SK-N-SH (cell line): Measurements from ENCODE around the gene WFDC2. TPM values are rescaled to one million over a fixed set of nuclear protein-coding genes. Genes with fewer than 3 reads are reported as not detected.

Source experiments
- CTCF ChIA-PET: fragments of 300-600, 350-600 bp; formaldehyde crosslinking; extraction: SDS; loops from one replicate; lab custom pipeline; 2021; lab: Yijun Ruan, JAX
- POLR2A ChIA-PET: fragments of 350-600 bp; sonication (Branson Sonifier 250); formaldehyde crosslinking; extraction: SDS; loops from one replicate; lab custom pipeline; 2020; ENCODE audit warnings: antibody characterized with exemption, inconsistent platforms; lab: Yijun Ruan, JAX
- DNase-seq: peaks from one replicate; pipeline ENCODE4 v3.0.0; 2012
- H2AFZ ChIP-seq: fragments of 200-600 bp; sonication (generic); 2 replicates; pipeline ENCODE4 v1.8.1; 2016; ENCODE audit warnings: antibody characterized with exemption, mild to moderate bottlenecking, low read depth
- H3F3A ChIP-seq: fragments of 200-600 bp; sonication (generic); replicated peaks from 2 replicates; pipeline ENCODE3; 2016; ENCODE audit warnings: antibody characterized with exemption, mild to moderate bottlenecking; ENCODE audit not compliant: insufficient read depth
- H3K27ac ChIP-seq, 2 experiments: fragments of 200-500 bp in 1 of 2; fragments of 200-600 bp in 1 of 2; sonication (Bioruptor generic) in 1 of 2; sonication (generic), shearing (Covaris generic) in 1 of 2; 2 replicates each; pipeline versions ENCODE4 v1.5.1 to v1.6.1; 2014 to 2016; ENCODE audit warnings: low read depth in 2 of 2, inconsistent platforms in 1 of 2, low read length in 1 of 2, mild to moderate bottlenecking in 1 of 2, mixed read lengths in 1 of 2
- H3K27me3 ChIP-seq: fragments of 200-600 bp; sonication (generic), shearing (Covaris generic); 2 replicates; pipeline ENCODE4 v1.6.1; 2016; ENCODE audit warnings: mixed run types; ENCODE audit not compliant: insufficient read depth
- H3K36me3 ChIP-seq, 2 experiments: fragments of 200-500 bp in 1 of 2; fragments of 200-600 bp in 1 of 2; sonication (Bioruptor generic) in 1 of 2; sonication (generic) in 1 of 2; replicated peaks in 1 of 2; 2 replicates each; pipeline versions ENCODE3 to v1.5.1; 2014 to 2016; ENCODE audit warnings: low read length in 1 of 2, mild to moderate bottlenecking in 1 of 2; ENCODE audit not compliant: insufficient read depth in 2 of 2, control insufficient read depth in 1 of 2
- H3K4me1 ChIP-seq, 2 experiments: fragments of 200-500 bp in 1 of 2; fragments of 200-600 bp in 1 of 2; sonication (Bioruptor generic) in 1 of 2; sonication (generic), shearing (Covaris generic) in 1 of 2; 2 replicates each; pipeline versions ENCODE4 v1.5.1 to v1.6.1; 2014 to 2016; ENCODE audit warnings: low read depth in 1 of 2, low read length in 1 of 2, mixed run types in 1 of 2; ENCODE audit not compliant: insufficient read depth in 2 of 2, control insufficient read depth in 1 of 2
- H3K4me2 ChIP-seq: fragments of 200-600 bp; sonication (generic), shearing (Covaris generic); 2 replicates; pipeline ENCODE4 v1.6.1; 2017; ENCODE audit warnings: mixed run types
- H3K4me3 ChIP-seq, 2 experiments: fragments of 200-500 bp in 1 of 2; fragments of 200-600 bp in 1 of 2; sonication (Bioruptor generic) in 1 of 2; sonication (generic), shearing (Covaris generic) in 1 of 2; 2 replicates each; pipeline versions ENCODE4 v1.5.1 to v1.8.1; 2014 to 2016; ENCODE audit warnings: low read depth in 2 of 2, inconsistent platforms in 1 of 2, low read length in 1 of 2, mild to moderate bottlenecking in 1 of 2, mixed read lengths in 1 of 2, moderate library complexity in 1 of 2
- H3K79me2 ChIP-seq: fragments of 200-600 bp; sonication (generic); 2 replicates; pipeline ENCODE4 v1.8.1; 2017; ENCODE audit warnings: mild to moderate bottlenecking; ENCODE audit not compliant: insufficient read depth
- H3K9ac ChIP-seq: fragments of 200-600 bp; sonication (generic); 2 replicates; pipeline ENCODE4 v1.6.1; 2017; ENCODE audit warnings: mixed run types
- H3K9me2 ChIP-seq: fragments of 200-600 bp; sonication (generic); 2 replicates; pipeline ENCODE4 v1.6.1; 2017; ENCODE audit warnings: mixed run types
- H3K9me3 ChIP-seq: fragments of 200-600 bp; sonication (generic); 2 replicates; pipeline ENCODE4 v1.6.1; 2017; ENCODE audit warnings: mixed run types, mild to moderate bottlenecking, moderate library complexity
- H4K20me1 ChIP-seq: fragments of 200-600 bp; sonication (generic); 2 replicates; pipeline ENCODE4 v1.6.1; 2017; ENCODE audit warnings: mild to moderate bottlenecking, mixed run types; ENCODE audit not compliant: insufficient read depth
- ELF1 ChIP-seq: IDR thresholded peaks from 2 replicates; pipeline ENCODE4 v1.4.0; 2012
- FOSL2 ChIP-seq: IDR thresholded peaks from 2 replicates; pipeline ENCODE4 v1.4.0; 2012; ENCODE audit warnings: low read depth, mild to moderate bottlenecking, moderate library complexity, borderline replicate concordance
- FOXM1 ChIP-seq: IDR thresholded peaks from 2 replicates; pipeline ENCODE4 v1.4.0; 2012; ENCODE audit warnings: low read depth, mild to moderate bottlenecking
- GABPA ChIP-seq: IDR thresholded peaks from 2 replicates; pipeline ENCODE4 v1.4.0; 2012; ENCODE audit warnings: low read depth, mild to moderate bottlenecking
- GATA2 ChIP-seq: sonication (generic); formaldehyde crosslinking; IDR thresholded peaks from 2 replicates; pipeline ENCODE4 v1.5.0; 2020; ENCODE audit warnings: mild to moderate bottlenecking, missing genetic modification reagents
- IRF3 ChIP-seq: fragments of 150-350 bp; IDR thresholded peaks from 2 replicates; pipeline ENCODE4 v1.6.1; 2016; ENCODE audit warnings: mild to moderate bottlenecking, low read depth, low read length
- JUND ChIP-seq: IDR thresholded peaks from 2 replicates; pipeline ENCODE4 v1.4.0; 2012
- MAX ChIP-seq: IDR thresholded peaks from 2 replicates; pipeline ENCODE4 v1.4.0; 2012; ENCODE audit warnings: low read depth
- MEF2A ChIP-seq: IDR thresholded peaks from 2 replicates; pipeline ENCODE4 v1.4.0; 2012; ENCODE audit warnings: low read depth, borderline replicate concordance
- MXI1 ChIP-seq: IDR thresholded peaks from 2 replicates; pipeline ENCODE4 v1.6.1; 2012; ENCODE audit warnings: mild to moderate bottlenecking, low read depth, low read length, improper control_type of control experiment
- NFIC ChIP-seq: IDR thresholded peaks from 2 replicates; pipeline ENCODE4 v1.4.0; 2012; ENCODE audit warnings: borderline replicate concordance
- PBX3 ChIP-seq: IDR thresholded peaks from 2 replicates; pipeline ENCODE4; 2012
- RAD21 ChIP-seq: IDR thresholded peaks from 2 replicates; pipeline ENCODE4 v1.6.1; 2012; ENCODE audit warnings: mild to moderate bottlenecking, low read length
- REST ChIP-seq: IDR thresholded peaks from 2 replicates; pipeline ENCODE4 v1.6.1; 2012; ENCODE audit warnings: mild to moderate bottlenecking, low read depth, low read length, moderate library complexity
- RXRA ChIP-seq: IDR thresholded peaks from 2 replicates; pipeline ENCODE4 v1.4.0; 2012; ENCODE audit warnings: low read depth, mild to moderate bottlenecking, borderline replicate concordance
- SIN3A ChIP-seq: IDR thresholded peaks from 2 replicates; pipeline ENCODE4 v1.6.1; 2012; ENCODE audit warnings: low read depth, mild to moderate bottlenecking, low read length, moderate library complexity, borderline replicate concordance
- SMC3 ChIP-seq: IDR thresholded peaks from 2 replicates; pipeline ENCODE4 v1.6.1; 2012; ENCODE audit warnings: low read depth, low read length, improper control_type of control experiment
- TCF12 ChIP-seq: IDR thresholded peaks from 2 replicates; pipeline ENCODE4 v1.4.0; 2012
- YY1 ChIP-seq: IDR thresholded peaks from 2 replicates; pipeline ENCODE4 v1.4.0; 2012; ENCODE audit warnings: low read depth, mild to moderate bottlenecking
- ZBTB33 ChIP-seq: IDR thresholded peaks from 2 replicates; pipeline ENCODE4 v1.4.0; 2012; ENCODE audit warnings: low read depth, borderline replicate concordance
- WGBS: methylation state at CpG from one replicate; pipeline ENCODE4 v1.1.6; 2017; ENCODE audit warnings: low lambda C conversion rate; 5-methylcytosine and 5-hydroxymethylcytosine counted together
- polyA plus RNA-seq, 3 experiments: library from polyadenylated mRNA; depleted of rRNA; stranded (reverse); fragments of >200 nt; gene quantifications; 2 replicates each; pipeline ENCODE4 v1.2.3, GENCODE V29; 2012

Gene WFDC2
- polyA plus RNA-seq, 1 of the 3 experiments (the other 2 are of a cell fraction), result 0.21 TPM

- Histone ChIP-seq H3K9ac (no peak overlapping the region), H3K27me3 (no peaks in the 10 kb centered on the region; the same call in 1 of the 2 replicates), H3K36me3 (no peaks in the 10 kb centered on the region), H4K20me1 (no peaks in the 10 kb centered on the region), H2AFZ (no peak overlapping the region), H3K9me2 (no peaks in the 10 kb centered on the region), H3K4me3 (no peak overlapping the region), H3K27ac (no peak overlapping the region), H3K4me1 (no peaks in the 10 kb centered on the region), H3K79me2 (no peaks in the 10 kb centered on the region), H3K4me2 (no peak overlapping the region), H3F3A (peaks cover 6% of the 10 kb centered on the region)
- DNase-seq, result no peak
- ChIA-PET CTCF (no interaction called here), POLR2A (no interaction called here)
- 7% methylated on average over 7 of the region's 7 CpGs for WGBS
- TF ChIP-seq SIN3A (no peak), YY1 (no peak), ELF1 (no peak), FOSL2 (no peak), SMC3 (no peak), JUND (no peak), GABPA (no peak), NFIC (no peak)
- TF ChIP-seq, all 33 proteins: peak for 0
- no peaks in the 10 kb centered on the region for H3K9me3 ChIP-seq
These were observed 38.7 kb downstream of the WFDC2 start for GRCh38 chr20:45508068-45508886.

GRCh38 chr20:45509091-45509490, 39.5 kb downstream of the WFDC2 start:
- 39% methylated on average over 3 of the region's 4 CpGs for WGBS
- Histone ChIP-seq H3K9me2 (no peaks in the 10 kb centered on the region), H2AFZ (no peak overlapping the region), H4K20me1 (no peaks in the 10 kb centered on the region), H3K4me1 (no peaks in the 10 kb centered on the region), H3K9ac (no peak overlapping the region), H3F3A (peaks cover 6% of the 10 kb centered on the region), H3K79me2 (no peaks in the 10 kb centered on the region), H3K9me3 (no peaks in the 10 kb centered on the region), H3K36me3 (no peaks in the 10 kb centered on the region), H3K27me3 (no peaks in the 10 kb centered on the region; the same call in 1 of the 2 replicates), H3K4me3 (no peak overlapping the region), H3K27ac (no peak overlapping the region), H3K4me2 (no peak overlapping the region)
- ChIA-PET POLR2A (no interaction called here), CTCF (interaction anchor here (1.4 kb wide), 1 partner anchor 44 kb away, joined by 3 read pairs; no protein-coding TSS in a partner anchor)
- no peak for DNase-seq
- TF ChIP-seq FOXM1 (no peak), MXI1 (no peak), IRF3 (no peak), REST (no peak), ZBTB33 (no peak), YY1 (no peak), GATA2 (no peak), MAX (no peak), RAD21 (no peak), TCF12 (no peak), MEF2A (no peak), RXRA (no peak), GABPA (no peak), PBX3 (no peak)
